Measurements from ENCODE around the gene GABRE. TPM values are rescaled to one million over a fixed set of nuclear protein-coding genes. Genes with fewer than 3 reads are reported as not detected.

Gene GABRE
- total RNA-seq, 2 experiments from 2014 or later, result not detected

- Mint-ChIP-seq H3K4me3 (no peak overlapping the region), H3K27ac (no peak overlapping the region), H3K27me3 (no peaks in the 10 kb centered on the region), H3K9me3 (no peaks in the 10 kb centered on the region), H3K36me3 (ENCODE audit: low read depth) (no peaks in the 10 kb centered on the region), H3K4me1 (ENCODE audit: low read depth) (no peaks in the 10 kb centered on the region)
- no peak for TF ChIP-seq CTCF (IDR thresholded peaks at IDR 0.05)
- ATAC-seq, result no peak
- intact Hi-C loops (cut with micrococcal nuclease), result no loop called here
- ChIA-PET CTCF (no interaction called here), POLR2A (no interaction called here)
- DNase-seq, result no peak
These were observed 20.0 kb upstream of the GABRE start for GRCh38 chrX:151994476-151994875.

GRCh38 chrX:151988706-151989299 is 14.3 kb upstream of the GABRE start:
- no peak overlapping the region for H3K27ac Mint-ChIP-seq
- ChIA-PET CTCF (no interaction called here), POLR2A (no interaction called here)
- no peaks in the 10 kb centered on the region for H3K9me3 Mint-ChIP-seq
- H3K36me3 Mint-ChIP-seq (ENCODE audit: low read depth), result no peaks in the 10 kb centered on the region
- intact Hi-C loops (cut with micrococcal nuclease), result no loop called here
- ATAC-seq (no peak), DNase-seq (no peak)
- H3K27me3 Mint-ChIP-seq, result no peaks in the 10 kb centered on the region
- no peak for TF ChIP-seq CTCF (IDR thresholded peaks at IDR 0.05)
- H3K4me3 Mint-ChIP-seq, result no peak overlapping the region
- no peaks in the 10 kb centered on the region for H3K4me1 Mint-ChIP-seq (ENCODE audit: low read depth)

- ATAC-seq, result no peak
- H3K27me3 Mint-ChIP-seq, result no peaks in the 10 kb centered on the region
- ChIA-PET POLR2A (no interaction called here), CTCF (no interaction called here)
- no peak for TF ChIP-seq CTCF (IDR thresholded peaks at IDR 0.05)
- intact Hi-C loops (cut with micrococcal nuclease), result no loop called here
- H3K36me3 Mint-ChIP-seq (ENCODE audit: low read depth), result no peaks in the 10 kb centered on the region
- H3K4me1 Mint-ChIP-seq (ENCODE audit: low read depth), result no peaks in the 10 kb centered on the region
- DNase-seq, result no peak
- no peak overlapping the region for H3K27ac Mint-ChIP-seq
- no peaks in the 10 kb centered on the region for H3K9me3 Mint-ChIP-seq
- H3K4me3 Mint-ChIP-seq, result no peak overlapping the region
These were observed 12.6 kb upstream of the GABRE start for GRCh38 chrX:151987108-151987507.

GRCh38 chrX:151985955-151986354 is 11.5 kb upstream of the GABRE start:
- CTCF ChIA-PET, result no interaction called here
- no peak for ATAC-seq
- no peaks in the 10 kb centered on the region for H3K36me3 Mint-ChIP-seq (ENCODE audit: low read depth)
- POLR2A ChIA-PET, result no interaction called here
- H3K4me3 Mint-ChIP-seq, result no peak overlapping the region
- no peak for DNase-seq
- no peaks in the 10 kb centered on the region for H3K4me1 Mint-ChIP-seq (ENCODE audit: low read depth)
- H3K9me3 Mint-ChIP-seq, result no peaks in the 10 kb centered on the region
- TF ChIP-seq CTCF (IDR thresholded peaks at IDR 0.05), result no peak
- no peaks in the 10 kb centered on the region for H3K27me3 Mint-ChIP-seq
- intact Hi-C loops (cut with micrococcal nuclease), result no loop called here
- no peak overlapping the region for H3K27ac Mint-ChIP-seq

- no peak overlapping the region for H3K27ac Mint-ChIP-seq
- H3K4me1 Mint-ChIP-seq (ENCODE audit: low read depth), result no peaks in the 10 kb centered on the region
- DNase-seq (no peak), ATAC-seq (no peak)
- CTCF ChIA-PET, result no interaction called here
- H3K4me3 Mint-ChIP-seq, result no peak overlapping the region
- TF ChIP-seq CTCF (IDR thresholded peaks at IDR 0.05), result no peak
- H3K36me3 Mint-ChIP-seq (ENCODE audit: low read depth), result no peaks in the 10 kb centered on the region
- no peaks in the 10 kb centered on the region for H3K9me3 Mint-ChIP-seq
- POLR2A ChIA-PET, result no interaction called here
- H3K27me3 Mint-ChIP-seq, result no peaks in the 10 kb centered on the region
- intact Hi-C loops (cut with micrococcal nuclease), result no loop called here
These were observed 11.1 kb upstream of the GABRE start for GRCh38 chrX:151985531-151985930.

Data from activated CD8-positive, alpha-beta T cell treated with anti-CD3 and anti-CD28 coated beads for 36 hours (primary cell).